Measurements from ENCODE around the gene RAB34.

RAB34 gene

DNA sequence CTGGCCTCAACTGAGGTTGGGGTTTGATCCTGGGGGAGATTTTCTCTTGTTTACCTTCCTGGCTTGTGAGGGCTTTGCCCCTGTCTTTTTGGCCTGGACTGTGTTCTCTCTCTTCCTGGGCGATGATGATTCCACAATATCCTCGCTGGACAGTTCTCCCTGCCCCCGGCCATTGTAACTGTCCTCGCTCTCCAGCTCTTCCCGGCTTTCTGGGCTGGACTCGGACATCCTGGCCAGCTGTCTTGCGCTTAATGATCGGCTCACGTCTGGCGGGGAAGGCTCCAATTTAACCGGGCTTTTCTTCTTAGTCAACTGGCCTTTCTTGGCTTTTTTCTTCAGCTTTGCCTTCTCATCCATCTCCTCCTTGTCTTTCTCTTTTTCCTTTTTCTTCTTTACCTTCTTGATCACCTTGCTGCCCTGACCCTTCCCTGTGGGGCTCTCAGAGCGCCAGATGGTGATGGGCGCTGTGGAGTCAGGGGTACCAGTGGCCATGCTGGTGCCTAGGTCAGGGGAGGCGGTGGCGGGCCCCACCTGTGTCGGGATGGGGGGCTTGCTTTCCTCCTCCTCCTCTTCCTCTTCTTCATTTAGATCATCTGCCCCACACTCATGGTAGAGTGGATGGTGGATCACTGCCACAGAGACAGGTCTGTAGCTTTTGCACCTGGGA, 14.0 kb downstream of the RAB34 start:
- TF ChIP-seq ZNF274 (IDR thresholded peaks at IDR 0.05; ENCODE audit: low read depth, low read length), result no peak
- no peak overlapping the region for H3K4me3 ChIP-seq (ENCODE audit: low read length)

DNA sequence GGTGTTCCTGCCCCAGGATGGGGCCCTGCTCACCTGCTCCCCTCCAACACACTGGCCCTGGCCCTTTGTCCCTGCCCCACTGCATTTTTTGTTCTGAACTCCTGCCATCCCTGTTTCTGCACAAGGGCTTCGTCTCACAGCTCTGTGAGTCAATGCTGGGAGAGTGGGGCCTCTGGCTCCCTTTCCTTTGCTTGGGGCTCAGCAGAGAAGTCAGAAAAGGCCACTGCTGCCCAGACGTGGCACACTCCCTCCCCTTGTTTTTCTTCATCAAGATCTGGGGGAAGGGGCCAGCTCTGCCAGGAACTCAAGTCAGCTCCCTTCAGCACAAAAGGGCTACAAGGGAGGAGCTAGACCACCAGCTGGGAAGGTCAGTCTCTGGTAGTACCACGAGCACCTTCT, 14.9 kb downstream of the RAB34 start:
- TF ChIP-seq ZNF274 (IDR thresholded peaks at IDR 0.05; ENCODE audit: low read depth, low read length), result no peak
- no peak overlapping the region for H3K4me3 ChIP-seq (ENCODE audit: low read length)

DNA sequence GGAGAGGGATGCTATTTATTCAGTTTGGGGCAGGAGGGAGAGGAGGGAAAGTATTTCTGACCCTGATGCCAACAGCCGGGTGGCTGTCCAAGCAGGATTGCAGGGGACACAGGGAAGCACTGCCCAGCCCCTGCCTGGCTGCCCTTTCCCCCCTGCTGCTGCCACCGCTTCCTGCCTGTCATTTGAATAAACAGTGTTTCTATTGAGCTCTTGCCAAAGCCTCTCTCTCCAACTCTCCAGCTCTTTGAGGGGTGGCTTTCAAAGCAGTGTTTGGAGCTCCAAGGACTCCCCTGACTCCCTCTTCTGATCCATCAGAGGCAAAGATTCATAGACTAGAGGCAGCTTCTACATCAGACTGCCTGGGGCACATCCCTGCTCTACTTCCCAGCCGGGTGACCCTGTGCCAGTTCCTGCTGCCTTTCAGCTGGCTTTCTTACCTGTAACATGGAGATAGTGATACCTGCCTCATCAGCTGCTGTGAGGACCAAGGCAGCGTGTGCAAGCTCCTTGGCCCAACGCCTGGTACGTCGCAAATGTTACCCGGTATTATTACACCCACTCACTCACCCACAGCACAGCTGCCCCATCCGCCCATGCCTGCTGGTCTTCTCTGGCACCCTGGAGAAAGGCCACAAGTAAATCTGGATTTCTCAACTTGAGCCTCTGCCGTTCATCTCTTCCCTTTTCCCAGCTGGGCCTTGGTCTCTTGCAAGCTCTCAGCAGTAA, 15.5 kb downstream of the RAB34 start:
- H3K4me3 ChIP-seq (ENCODE audit: low read length), result no peak overlapping the region
- TF ChIP-seq ZNF274 (IDR thresholded peaks at IDR 0.05; ENCODE audit: low read depth, low read length), result no peak

DNA sequence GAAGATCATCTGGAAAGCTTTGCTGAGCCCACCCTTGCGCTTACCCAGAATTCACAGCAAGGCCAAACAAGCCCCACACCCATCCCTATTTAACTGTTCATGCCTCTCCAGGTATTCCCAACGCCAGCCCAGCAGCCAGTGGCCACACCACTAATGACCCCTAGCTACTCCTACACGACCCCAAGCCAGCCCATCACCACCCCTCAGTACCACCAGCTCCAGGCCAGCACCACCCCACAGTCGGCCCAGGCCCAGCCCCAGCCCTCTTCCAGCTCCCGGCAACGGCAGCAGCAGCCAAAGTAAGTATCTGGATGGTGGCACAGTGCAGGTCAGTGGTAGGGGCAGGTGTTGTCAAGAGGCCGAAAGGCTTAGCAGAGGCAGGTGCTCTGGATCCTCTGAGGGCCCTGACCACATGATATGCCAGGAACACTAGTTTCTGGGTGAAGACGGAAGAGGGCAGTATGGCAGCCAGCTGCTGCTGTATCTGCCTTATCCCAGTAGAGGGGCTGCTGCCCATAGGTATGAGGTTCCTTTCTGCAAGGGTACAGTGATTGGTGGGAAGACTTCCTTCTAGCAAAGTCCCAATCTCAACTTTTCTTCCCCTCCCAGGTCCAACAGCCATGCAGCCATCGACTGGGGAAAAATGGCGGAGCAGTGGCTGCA, 16.7 kb downstream of the RAB34 start:
- H3K4me3 ChIP-seq (ENCODE audit: low read length), result no peak overlapping the region

DNA sequence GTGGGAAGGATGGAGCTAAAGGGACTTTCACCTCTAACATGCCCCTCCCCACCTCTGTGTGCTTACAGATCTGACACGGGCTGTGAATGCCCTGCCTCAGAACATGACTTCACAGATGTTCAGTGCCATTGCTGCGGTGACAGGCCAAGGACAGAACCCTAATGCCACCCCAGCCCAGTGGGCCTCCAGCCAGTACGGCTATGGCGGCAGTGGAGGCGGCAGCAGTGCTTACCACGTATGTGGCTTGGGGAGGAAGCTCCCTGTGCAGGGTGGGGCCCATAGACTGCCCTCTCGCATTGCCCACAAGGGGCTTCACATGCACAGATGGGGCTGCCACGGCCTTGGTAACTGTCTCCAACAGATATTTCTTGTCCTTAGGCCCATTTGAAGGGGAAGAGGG, 17.4 kb downstream of the RAB34 start:
- no peak overlapping the region for H3K4me3 ChIP-seq (ENCODE audit: low read length)
- TF ChIP-seq ZNF274 (IDR thresholded peaks at IDR 0.05; ENCODE audit: low read depth, low read length), result no peak

More for the DNA sequence above, 16.7 kb downstream of the RAB34 start:
- no peak for TF ChIP-seq ZNF274 (IDR thresholded peaks at IDR 0.05; ENCODE audit: low read depth, low read length)

DNA sequence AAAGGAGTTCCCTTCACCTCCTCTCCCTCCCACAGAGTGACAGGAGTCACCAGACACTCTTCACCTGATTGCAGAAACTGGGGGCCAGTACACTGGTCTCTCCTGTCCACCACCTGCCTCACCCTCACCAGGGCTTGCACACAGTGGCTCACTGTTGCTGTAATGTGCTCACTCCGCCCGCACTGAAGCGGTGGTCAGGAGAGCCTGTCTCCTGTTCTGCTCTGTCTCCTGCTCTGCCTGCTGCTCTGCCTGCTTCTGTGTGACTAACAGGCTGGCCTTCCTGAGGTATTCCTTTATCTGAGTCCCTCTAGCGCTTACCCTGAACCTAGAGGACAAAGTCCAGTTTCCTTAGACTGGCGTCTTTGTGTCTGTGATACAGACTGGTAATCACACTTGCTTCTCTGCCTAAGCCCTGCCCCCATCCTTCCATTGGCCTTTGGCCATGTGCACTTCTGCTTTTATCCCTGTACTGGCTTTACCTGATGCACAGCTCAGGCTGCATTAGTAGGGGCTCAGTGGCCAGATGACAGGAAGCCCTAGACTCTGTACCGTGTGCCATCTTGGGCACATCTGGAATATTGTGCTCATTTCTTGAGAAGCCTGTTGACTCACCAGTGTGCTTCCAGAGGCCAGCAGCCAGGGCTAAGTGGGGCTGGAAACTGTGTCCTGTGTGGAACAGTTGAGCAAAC, 19.3 kb downstream of the RAB34 start:
- no peak for TF ChIP-seq ZNF274 (IDR thresholded peaks at IDR 0.05; ENCODE audit: low read depth, low read length)
- no peak overlapping the region for H3K4me3 ChIP-seq (ENCODE audit: low read length)

DNA sequence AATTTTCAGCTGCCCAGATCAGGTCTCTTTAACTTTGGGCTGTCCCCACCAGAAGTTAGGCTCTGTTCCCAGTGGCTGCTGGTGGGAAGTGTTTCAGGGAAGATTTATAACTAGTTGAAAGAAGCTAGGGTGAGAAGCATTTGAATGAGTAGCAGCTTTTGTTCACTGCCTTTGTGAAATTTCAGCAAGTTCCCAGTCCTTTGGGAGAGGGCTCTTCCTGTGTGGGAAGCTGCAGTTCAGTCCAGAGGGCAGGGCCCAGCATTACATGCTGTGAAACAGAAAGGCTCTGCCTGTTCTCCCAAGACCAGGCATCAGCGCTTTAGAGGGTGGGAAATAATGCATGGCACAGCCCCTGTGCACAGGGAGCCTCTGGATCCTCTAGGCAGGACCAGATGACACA, 23.8 kb downstream of the RAB34 start:
- no peak for TF ChIP-seq ZNF274 (IDR thresholded peaks at IDR 0.05; ENCODE audit: low read depth, low read length)
- no peak overlapping the region for H3K4me3 ChIP-seq (ENCODE audit: low read length)

DNA sequence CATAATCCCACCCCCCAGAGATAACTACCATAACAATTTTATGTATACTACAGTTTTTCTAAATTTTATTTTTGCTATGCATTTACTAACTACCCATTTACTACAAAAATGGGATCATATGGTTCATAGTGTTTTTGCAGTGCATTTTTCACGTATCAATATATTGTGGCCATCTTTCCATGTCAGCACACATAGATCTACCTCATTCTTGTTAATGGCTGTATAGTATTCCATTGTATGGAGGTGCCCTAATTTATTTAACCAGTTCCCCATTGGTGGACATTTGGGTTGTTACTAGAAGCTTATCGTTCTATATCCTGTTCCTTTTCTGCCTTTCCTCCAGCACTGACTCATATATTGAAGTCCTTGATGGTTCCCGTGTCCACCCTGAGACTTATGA, 28.7 kb downstream of the RAB34 start:
- TF ChIP-seq ZNF274 (IDR thresholded peaks at IDR 0.05; ENCODE audit: low read depth, low read length), result no peak

DNA sequence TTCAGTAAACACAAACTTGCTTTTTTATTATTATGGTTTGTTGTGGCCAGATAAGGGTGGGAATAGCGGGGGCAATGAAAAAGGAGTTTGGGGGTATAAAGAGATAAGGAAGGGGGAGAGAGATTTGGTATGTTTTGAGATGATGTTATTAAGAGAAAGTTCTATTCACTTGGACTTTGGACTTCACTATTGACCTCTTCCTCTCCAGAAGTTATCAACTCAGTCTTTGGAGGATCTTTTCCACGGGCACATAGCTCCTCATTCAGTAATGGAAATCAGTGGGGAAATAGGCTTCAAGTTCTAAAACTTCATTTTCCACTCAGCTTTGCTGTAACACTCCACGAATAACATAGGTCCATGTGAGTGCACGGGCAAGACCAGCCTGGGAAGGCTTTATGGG, 29.2 kb downstream of the RAB34 start:
- no peak overlapping the region for H3K4me3 ChIP-seq (ENCODE audit: low read length)
- TF ChIP-seq ZNF274 (IDR thresholded peaks at IDR 0.05; ENCODE audit: low read depth, low read length), result no peak

More for the DNA sequence above, 28.7 kb downstream of the RAB34 start:
- H3K4me3 ChIP-seq (ENCODE audit: low read length), result no peak overlapping the region

DNA sequence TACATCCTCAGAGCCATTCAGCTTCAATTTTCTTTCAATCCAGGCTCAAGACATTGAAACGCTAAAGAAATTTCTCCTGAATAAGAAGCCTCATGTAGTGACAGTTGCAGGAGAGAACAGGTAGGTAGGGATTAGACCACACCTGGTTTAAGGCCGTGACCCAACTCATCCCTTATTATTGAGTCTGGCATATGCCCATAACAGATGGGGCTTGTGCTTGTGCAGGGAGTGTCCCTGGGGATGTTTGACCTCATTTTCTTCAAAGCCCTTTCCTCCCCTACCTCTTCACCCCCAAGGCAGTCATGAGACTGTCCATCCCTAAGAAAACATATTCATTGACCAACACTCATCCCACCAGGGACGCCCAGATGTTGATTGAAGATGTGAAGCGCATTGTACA, 31.4 kb downstream of the RAB34 start:
- no peak overlapping the region for H3K4me3 ChIP-seq (ENCODE audit: low read length)
- no peak for TF ChIP-seq ZNF274 (IDR thresholded peaks at IDR 0.05; ENCODE audit: low read depth, low read length)

DNA sequence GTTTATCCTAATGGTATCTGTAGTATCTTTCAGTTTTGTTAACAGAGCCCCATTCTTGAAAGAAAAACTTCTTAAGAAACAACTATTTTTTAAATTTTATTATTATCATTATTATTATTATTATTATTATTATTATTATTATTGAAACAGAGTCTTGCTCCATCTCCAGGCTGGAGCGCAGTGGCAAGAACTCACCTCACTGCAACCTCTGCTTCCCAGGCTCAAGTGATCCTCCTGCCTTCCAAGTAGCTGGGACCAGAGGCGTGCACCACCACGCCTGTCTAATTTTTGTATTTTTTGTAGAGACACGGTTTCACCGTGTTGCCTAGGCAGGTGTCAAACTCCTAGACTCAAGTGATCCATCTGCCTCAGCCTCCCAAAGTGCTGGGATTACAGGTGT, 32.3 kb downstream of the RAB34 start:
- no peak overlapping the region for H3K4me3 ChIP-seq (ENCODE audit: low read length)
- no peak for TF ChIP-seq ZNF274 (IDR thresholded peaks at IDR 0.05; ENCODE audit: low read depth, low read length)

DNA sequence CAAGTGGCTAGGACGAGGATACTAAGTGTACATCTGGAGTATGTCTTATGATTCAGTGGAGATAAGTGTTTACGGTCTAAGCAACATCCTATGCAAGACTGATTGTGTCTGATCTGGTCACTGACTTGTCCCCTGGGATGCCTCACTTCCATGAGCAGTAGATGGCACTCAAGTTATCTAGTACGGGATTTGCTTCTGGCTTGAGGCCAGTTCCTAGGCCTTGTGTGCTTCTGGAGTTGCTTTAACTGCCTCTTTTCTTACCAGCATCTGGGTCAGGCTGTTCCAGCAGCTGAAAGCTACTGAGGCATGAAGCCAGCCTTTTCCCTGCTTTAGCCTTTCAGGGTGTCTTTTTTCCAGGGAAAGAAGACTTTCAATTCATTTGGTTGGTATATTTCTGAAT, 32.7 kb downstream of the RAB34 start:
- H3K4me3 ChIP-seq (ENCODE audit: low read length), result no peak overlapping the region
- TF ChIP-seq ZNF274 (IDR thresholded peaks at IDR 0.05; ENCODE audit: low read depth, low read length), result no peak

DNA sequence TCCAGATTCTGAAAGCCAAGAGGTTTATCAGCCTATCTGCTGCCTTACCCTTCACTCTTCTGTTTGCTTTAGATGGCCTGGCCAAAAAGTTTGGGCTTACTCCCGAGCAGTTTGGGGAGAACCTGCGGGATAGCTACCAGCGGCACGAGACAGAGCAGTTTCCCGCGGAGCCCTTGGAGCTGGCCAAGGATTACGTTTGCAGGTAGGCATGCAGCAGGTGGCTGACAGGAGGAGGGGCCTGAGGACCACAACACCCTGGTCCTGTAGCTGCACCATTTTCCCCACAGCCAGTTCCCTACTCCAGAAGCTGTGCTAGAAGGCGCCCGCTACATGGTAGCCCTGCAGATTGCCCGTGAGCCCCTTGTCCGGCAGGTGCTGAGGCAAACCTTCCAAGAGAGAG, 35.0 kb downstream of the RAB34 start:
- TF ChIP-seq ZNF274 (IDR thresholded peaks at IDR 0.05; ENCODE audit: low read depth, low read length), result no peak
- no peak overlapping the region for H3K4me3 ChIP-seq (ENCODE audit: low read length)

DNA sequence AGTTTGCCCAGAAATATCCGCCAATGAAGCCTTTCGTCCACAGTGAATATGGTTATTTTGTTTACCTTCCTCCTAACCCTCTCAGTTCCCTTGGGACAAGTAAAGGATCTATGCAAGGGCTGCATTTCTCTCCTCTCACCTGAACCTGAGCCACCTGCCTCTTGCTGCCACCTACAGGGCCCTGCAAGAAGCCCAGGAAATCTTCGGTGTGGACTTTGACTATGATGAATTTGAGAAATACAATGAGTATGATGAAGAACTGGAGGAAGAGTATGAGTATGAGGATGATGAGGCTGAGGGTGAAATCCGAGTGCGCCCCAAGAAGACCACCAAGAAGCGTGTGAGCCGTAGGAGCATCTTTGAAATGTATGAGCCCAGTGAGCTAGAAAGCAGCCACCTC, 41.7 kb downstream of the RAB34 start:
- TF ChIP-seq ZNF274 (IDR thresholded peaks at IDR 0.05; ENCODE audit: low read depth, low read length), result no peak
- H3K4me3 ChIP-seq (ENCODE audit: low read length), result no peak overlapping the region

Data from GM08714 (cell line).